Ovary (tissue), 9 donors: ENCODE data around the gene HCFC2. TPM values are rescaled to one million over a fixed set of nuclear protein-coding genes. Genes with fewer than 3 reads are reported as not detected.

ENCODE experiments used
- DNase-seq, 5 donors: peaks; one replicate each; pipeline ENCODE4 v3.0.0-alpha.2; 2019 to 2020
- H3K27ac ChIP-seq, 2 donors: fragments of 200-600 bp; one replicate each; pipeline versions ENCODE4 v1.5.1 to v1.8.0; 2019 to 2022
- H3K27me3 ChIP-seq: fragments of 200-600 bp; one replicate; pipeline ENCODE4 v1.8.0; 2022
- H3K36me3 ChIP-seq: fragments of 200-600 bp; sonication (generic); one replicate; pipeline ENCODE4 v1.5.1; 2019
- H3K4me1 ChIP-seq: one replicate; pipeline ENCODE4 v1.8.1; 2013; ENCODE audit warnings: mild to moderate bottlenecking, moderate library complexity; ENCODE audit not compliant: insufficient read depth
- H3K4me3 ChIP-seq: fragments of 200-600 bp; sonication (generic); one replicate; pipeline ENCODE4 v1.5.1; 2017
- H3K9me3 ChIP-seq, 2 donors: fragments of 200-600 bp in 1 of 2; sonication (generic) in 1 of 2; one replicate each; pipeline versions ENCODE4 v1.5.1 to v1.8.1; 2013 to 2019; ENCODE audit warnings: mild to moderate bottlenecking in 1 of 2, moderate library complexity in 1 of 2
- EP300 ChIP-seq: sonication (generic); formaldehyde crosslinking; IDR thresholded peaks from one replicate; pipeline ENCODE4 v1.6.1; 2017; ENCODE audit warnings: antibody characterized with exemption
- POLR2A ChIP-seq: fragments of 450-650 bp; IDR thresholded peaks from one replicate; pipeline ENCODE4 v1.6.1; 2017; ENCODE audit warnings: antibody characterized with exemption, mild to moderate bottlenecking, moderate library complexity
- WGBS, 3 donors: extraction: QIAGEN DNeasy Blood & Tissue Kit in 1 of 3; methylation state at CpG; one replicate each; pipeline versions ENCODE4 v1.1.5 to v1.1.7; 2013 to 2017; 5-methylcytosine and 5-hydroxymethylcytosine counted together
- intact Hi-C, 4 donors: fragments of 100-400 bp; cut with DNase I; formaldehyde crosslinking; loops; one replicate each; pipeline versions ENCODE4 v1.11.0 to v1.15.1; 2022 to 2023
- polyA plus RNA-seq, 2 donors: library from polyadenylated mRNA; stranded (reverse); fragments of 200-250 nt in 1 of 2; fragments of 350-450 nt in 1 of 2; fragmentation: Illumina TruSeq in 1 of 2; extraction: RNeasy Lipid Tissue Mini Kit (QIAGEN cat#74804) in 1 of 2; gene quantifications; one replicate each; pipeline ENCODE4 v1.2.3, GENCODE V29; 2013 to 2014
- total RNA-seq, 7 donors: library from RNA; depleted of rRNA in 2 of 7; stranded (reverse); fragments of >200 nt in 2 of 7; fragmentation: NEBNext Ultra II Directional in 3 of 7; extraction: Animal tissue kit (Norgen Biotek cat#: 25700) in 3 of 7; gene quantifications; one replicate each; pipeline versions ENCODE4 v1.1.0 to v1.2.4, GENCODE V29; 2016 to 2023
- TF ChIP-seq, protein P1 (sequence below), 3 donors: fragments of 450-650 bp in 2 of 3; fragments of 200-600 bp in 1 of 3; IDR thresholded peaks; one replicate each; pipeline versions ENCODE4 v1.5.1 to v1.8.0; 2016 to 2022; ENCODE audit warnings: antibody characterized with exemption in 3 of 3, mild to moderate bottlenecking in 1 of 3
- donor health status: DM: no; HTN: no; CAD: no; lungs with moderate emphysema.
- donor health status: DM: no; HTN: no; CAD: no.
- donor health status: Bipolar disorder and iron deficiency.
- donor health status: DM: yes; HTN: yes; CAD: no.
- donor health status: DM: no; HTN: no; CAD: no.
- donor health status: DM: yes; HTN: yes; CAD: no.

The HCFC2 gene
- total and polyA plus RNA-seq, 9 donors, result 8.8 to 24.6 (median 20.7) TPM

DNA sequence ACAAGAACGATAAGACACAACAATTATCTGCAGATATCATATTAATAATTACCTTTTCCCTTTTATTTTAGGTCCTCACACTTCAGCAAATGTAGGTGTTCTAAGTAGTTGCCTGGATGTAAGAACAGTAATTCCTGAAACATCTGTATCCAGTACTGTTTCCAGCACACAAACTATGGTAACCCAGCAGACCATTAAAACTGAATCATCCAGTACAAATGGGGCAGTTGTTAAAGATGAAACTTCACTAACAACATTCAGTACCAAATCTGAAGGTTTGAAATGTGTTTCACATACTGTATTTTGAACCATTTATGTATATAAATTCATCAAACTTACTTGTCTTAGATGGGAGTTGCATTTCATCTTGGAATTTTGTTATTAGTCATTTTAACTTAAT lies 31.0 kb downstream of the HCFC2 start:
- intact Hi-C loops, result no loop called here
- no peaks in the 10 kb centered on the region for H3K36me3 ChIP-seq
- no peaks in the 10 kb centered on the region for H3K9me3 ChIP-seq
- no peak overlapping the region for H3K4me3 ChIP-seq
- H3K4me1 ChIP-seq, result no peaks in the 10 kb centered on the region
- TF ChIP-seq POLR2A, result no peak
- no peak for TF ChIP-seq EP300
- TF ChIP-seq, protein P1, sequence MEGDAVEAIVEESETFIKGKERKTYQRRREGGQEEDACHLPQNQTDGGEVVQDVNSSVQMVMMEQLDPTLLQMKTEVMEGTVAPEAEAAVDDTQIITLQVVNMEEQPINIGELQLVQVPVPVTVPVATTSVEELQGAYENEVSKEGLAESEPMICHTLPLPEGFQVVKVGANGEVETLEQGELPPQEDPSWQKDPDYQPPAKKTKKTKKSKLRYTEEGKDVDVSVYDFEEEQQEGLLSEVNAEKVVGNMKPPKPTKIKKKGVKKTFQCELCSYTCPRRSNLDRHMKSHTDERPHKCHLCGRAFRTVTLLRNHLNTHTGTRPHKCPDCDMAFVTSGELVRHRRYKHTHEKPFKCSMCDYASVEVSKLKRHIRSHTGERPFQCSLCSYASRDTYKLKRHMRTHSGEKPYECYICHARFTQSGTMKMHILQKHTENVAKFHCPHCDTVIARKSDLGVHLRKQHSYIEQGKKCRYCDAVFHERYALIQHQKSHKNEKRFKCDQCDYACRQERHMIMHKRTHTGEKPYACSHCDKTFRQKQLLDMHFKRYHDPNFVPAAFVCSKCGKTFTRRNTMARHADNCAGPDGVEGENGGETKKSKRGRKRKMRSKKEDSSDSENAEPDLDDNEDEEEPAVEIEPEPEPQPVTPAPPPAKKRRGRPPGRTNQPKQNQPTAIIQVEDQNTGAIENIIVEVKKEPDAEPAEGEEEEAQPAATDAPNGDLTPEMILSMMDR (IDR thresholded peaks at IDR 0.05), result no peak
- WGBS, 3 donors, result 79 to 88% (median 88%) methylated on average over 1 of the region's 1 CpG
- no peak overlapping the region for H3K27ac ChIP-seq
- H3K27me3 ChIP-seq, result no peaks in the 10 kb centered on the region
- no peak for DNase-seq

DNA sequence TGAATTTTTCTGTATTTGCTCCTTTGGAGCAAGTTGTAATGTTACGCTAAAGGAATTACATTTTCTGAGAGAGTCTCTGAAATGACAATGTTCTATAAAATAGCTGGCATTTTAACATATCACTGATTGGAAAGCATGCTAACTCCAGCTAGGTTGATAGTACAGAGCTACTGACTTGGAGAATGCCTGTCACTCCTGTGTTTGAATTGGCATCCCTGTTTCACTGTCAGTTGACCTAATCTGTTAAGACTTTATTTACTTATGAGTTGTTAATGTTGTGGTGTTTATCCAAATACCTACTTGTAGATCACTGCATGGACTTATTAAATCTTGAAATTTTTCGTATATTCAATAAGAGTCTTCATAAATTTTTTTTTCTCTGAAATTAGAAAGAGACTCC lies 33.6 kb downstream of the HCFC2 start:
- Histone ChIP-seq H3K4me1 (no peaks in the 10 kb centered on the region), H3K27me3 (no peaks in the 10 kb centered on the region), H3K36me3 (no peaks in the 10 kb centered on the region), H3K4me3 (no peak overlapping the region), H3K27ac (no peak overlapping the region), H3K9me3 (no peaks in the 10 kb centered on the region)
- WGBS, 3 donors, result 93 to 95% (median 94%) methylated on average over 2 of the region's 2 CpGs
- DNase-seq, result no peak
- intact Hi-C loops, result no loop called here
- TF ChIP-seq, protein P1 (IDR thresholded peaks at IDR 0.05), result no peak
- TF ChIP-seq POLR2A (no peak), EP300 (no peak)

DNA sequence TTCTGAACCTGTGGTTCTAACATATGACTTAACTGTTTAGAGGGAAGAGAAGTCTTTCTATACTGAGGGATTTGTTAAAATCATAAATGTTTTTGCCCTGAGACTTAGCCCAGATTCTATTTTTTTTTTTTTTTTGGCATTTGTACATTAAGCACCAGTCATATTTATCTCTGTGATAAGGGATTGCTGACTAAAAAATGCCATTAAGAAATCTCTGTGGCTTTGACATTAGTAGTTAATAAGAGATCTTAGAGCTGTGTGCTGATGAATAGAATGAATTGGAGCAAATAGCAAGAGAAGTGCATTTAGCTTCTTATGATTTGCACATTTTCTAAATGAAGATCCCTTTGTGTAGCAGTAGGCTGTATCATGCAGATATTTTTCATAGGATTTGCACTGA lies 41.1 kb downstream of the HCFC2 start:
- Histone ChIP-seq H3K9me3 (no peaks in the 10 kb centered on the region), H3K4me1 (no peaks in the 10 kb centered on the region), H3K4me3 (no peak overlapping the region), H3K36me3 (no peaks in the 10 kb centered on the region), H3K27ac (no peak overlapping the region), H3K27me3 (no peaks in the 10 kb centered on the region)
- TF ChIP-seq EP300 (no peak), POLR2A (no peak)
- TF ChIP-seq, protein P1 (IDR thresholded peaks at IDR 0.05), result no peak
- DNase-seq, result no peak
- intact Hi-C loops, result loop anchor here in 2 of 4 donors (10.0 kb wide), 2 partner anchors 61 to 221 kb away; no protein-coding TSS in a partner anchor

DNA sequence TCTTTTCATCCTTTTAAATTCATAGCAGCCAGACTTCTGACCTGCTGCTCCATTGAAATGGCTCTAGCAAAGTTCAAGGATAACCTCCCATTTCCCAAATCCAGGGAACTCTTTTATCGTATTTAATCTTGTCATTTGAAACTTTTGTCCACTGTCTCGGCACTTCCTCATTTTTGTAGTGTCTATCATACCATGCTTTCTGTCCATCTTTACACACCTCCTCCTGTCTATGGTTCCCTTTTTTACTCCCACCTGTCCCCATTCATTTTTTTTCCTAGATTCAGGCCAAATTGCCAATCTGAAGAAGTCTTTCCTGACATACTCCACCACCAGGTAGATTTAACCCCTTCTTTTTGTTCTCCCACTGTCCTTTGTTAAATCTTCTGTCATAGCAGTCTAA lies 42.6 kb downstream of the HCFC2 start:
- 89 to 96% (median 91%) methylated on average over 2 of the region's 2 CpGs for WGBS, 3 donors
- Histone ChIP-seq H3K4me3 (no peak overlapping the region), H3K27ac (no peak overlapping the region), H3K36me3 (no peaks in the 10 kb centered on the region), H3K4me1 (no peaks in the 10 kb centered on the region), H3K9me3 (no peaks in the 10 kb centered on the region), H3K27me3 (no peaks in the 10 kb centered on the region)
- TF ChIP-seq, protein P1 (IDR thresholded peaks at IDR 0.05), result no peak
- TF ChIP-seq POLR2A (no peak), EP300 (no peak)
- no peak for DNase-seq
- intact Hi-C loops, result loop anchor here in 2 of 4 donors (10.0 kb wide), 2 partner anchors 62 to 222 kb away; no protein-coding TSS in a partner anchor
